ENCODE results near the gene APOBEC3B. TPM values are rescaled to one million over a fixed set of nuclear protein-coding genes. Genes with fewer than 3 reads are reported as not detected.
"Not testable (repeated sequence)": the region's sequence is repeated elsewhere in the genome, so short reads cannot be mapped to it uniquely, and the experiment has no call there.

Gene APOBEC3B
- total RNA-seq, 3 donors from 2014 or later (not counting 1 experiment from before 2014, with no cell fraction given) = 1.7 to 2.3 (median 2.2) TPM

- H3K9me3 ChIP-seq (ENCODE audit: control insufficient read depth, insufficient read depth, low read length) = no peaks in the 10 kb centered on the region
- intact Hi-C loops (cut with micrococcal nuclease) = no loop called here
- H3K27me3 ChIP-seq (ENCODE audit: control insufficient read depth, insufficient read depth, low read length) = no peaks in the 10 kb centered on the region
- 64% methylated on average over 5 of the region's 5 CpGs for WGBS (ENCODE audit: insufficient coverage)
- H3K27ac ChIP-seq (ENCODE audit: low read length) = no peak overlapping the region
- Mint-ChIP-seq H3K36me3 (no peaks in the 10 kb centered on the region), H3K9me3 (no peaks in the 10 kb centered on the region), H3K4me1 (peaks cover 21 to 25% of the 10 kb centered on the region in 2 donors), H3K27me3 (ENCODE audit: low read depth in 2 of 2) (peaks cover 31 to 76% of the 10 kb centered on the region in 2 donors), H3K4me3 (no peak overlapping the region), H3K27ac (no peak overlapping the region)
- TF ChIP-seq CTCF (IDR thresholded peaks at IDR 0.05) = no peak
- H3K4me1 ChIP-seq (ENCODE audit: control insufficient read depth, insufficient read depth, low read length) = peaks cover 26% of the 10 kb centered on the region
- H3K36me3 ChIP-seq (ENCODE audit: control insufficient read depth, insufficient read depth, low read length) = no peaks in the 10 kb centered on the region
- ATAC-seq (no peak), DNase-seq (no peak)
- H3K4me3 ChIP-seq (ENCODE audit: low read length) = no peak overlapping the region
Measured at GRCh38 chr22:38942702-38943101, 39.4 kb upstream of the APOBEC3B start.

GRCh38 chr22:38943201-38943600 lies 38.9 kb upstream of the APOBEC3B start:
- DNase-seq (no peak), ATAC-seq (peak in 1 of 3 donors; percentile 51)
- peaks cover 33 to 76% of the 10 kb centered on the region in 2 donors for H3K27me3 Mint-ChIP-seq (ENCODE audit: low read depth in 2 of 2)
- Histone ChIP-seq H3K27ac (ENCODE audit: low read length) (no peak overlapping the region), H3K36me3 (ENCODE audit: control insufficient read depth, insufficient read depth, low read length) (no peaks in the 10 kb centered on the region), H3K9me3 (ENCODE audit: control insufficient read depth, insufficient read depth, low read length) (no peaks in the 10 kb centered on the region), H3K4me1 (ENCODE audit: control insufficient read depth, insufficient read depth, low read length) (peaks cover 26% of the 10 kb centered on the region), H3K27me3 (ENCODE audit: control insufficient read depth, insufficient read depth, low read length) (no peaks in the 10 kb centered on the region), H3K4me3 (ENCODE audit: low read length) (no peak overlapping the region)
- H3K36me3 Mint-ChIP-seq = no peaks in the 10 kb centered on the region
- no peak for TF ChIP-seq CTCF (IDR thresholded peaks at IDR 0.05)
- peak overlapping the region in 1 of 2 donors; percentile 37 for H3K27ac Mint-ChIP-seq
- H3K9me3 Mint-ChIP-seq = no peaks in the 10 kb centered on the region
- WGBS (ENCODE audit: insufficient coverage) = 26% methylated on average over 9 of the region's 9 CpGs
- H3K4me3 Mint-ChIP-seq = peak overlapping the region; percentile 73
- peaks cover 21 to 25% of the 10 kb centered on the region in 2 donors for H3K4me1 Mint-ChIP-seq
- intact Hi-C loops (cut with micrococcal nuclease) = no loop called here

- no peaks in the 10 kb centered on the region for H3K9me3 Mint-ChIP-seq
- Histone ChIP-seq H3K27me3 (ENCODE audit: control insufficient read depth, insufficient read depth, low read length) (no peaks in the 10 kb centered on the region), H3K4me3 (ENCODE audit: low read length) (no peak overlapping the region), H3K9me3 (ENCODE audit: control insufficient read depth, insufficient read depth, low read length) (no peaks in the 10 kb centered on the region), H3K36me3 (ENCODE audit: control insufficient read depth, insufficient read depth, low read length) (no peaks in the 10 kb centered on the region), H3K4me1 (ENCODE audit: control insufficient read depth, insufficient read depth, low read length) (peaks cover 26% of the 10 kb centered on the region), H3K27ac (ENCODE audit: low read length) (no peak overlapping the region)
- peaks cover 27 to 71% of the 10 kb centered on the region in 2 donors for H3K27me3 Mint-ChIP-seq (ENCODE audit: low read depth in 2 of 2)
- no peak overlapping the region for H3K27ac Mint-ChIP-seq
- H3K36me3 Mint-ChIP-seq = no peaks in the 10 kb centered on the region
- H3K4me1 Mint-ChIP-seq = peaks cover 21 to 25% of the 10 kb centered on the region in 2 donors
- H3K4me3 Mint-ChIP-seq = peak overlapping the region; percentile 73
- 67% methylated on average over 3 of the region's 3 CpGs for WGBS (ENCODE audit: insufficient coverage)
- intact Hi-C loops (cut with micrococcal nuclease) = no loop called here
- DNase-seq (no peak), ATAC-seq (no peak)
- TF ChIP-seq CTCF (IDR thresholded peaks at IDR 0.05) = no peak
Measured at GRCh38 chr22:38943882-38944281, 38.3 kb upstream of the APOBEC3B start.

GRCh38 chr22:38944653-38945052 lies 37.5 kb upstream of the APOBEC3B start:
- Mint-ChIP-seq H3K9me3 (no peaks in the 10 kb centered on the region), H3K27ac (no peak overlapping the region), H3K27me3 (ENCODE audit: low read depth in 2 of 2) (peaks cover 22 to 63% of the 10 kb centered on the region in 2 donors), H3K36me3 (no peaks in the 10 kb centered on the region), H3K4me1 (peaks cover 21 to 25% of the 10 kb centered on the region in 2 donors), H3K4me3 (no peak overlapping the region)
- Histone ChIP-seq H3K27ac (ENCODE audit: low read length) (no peak overlapping the region), H3K27me3 (ENCODE audit: control insufficient read depth, insufficient read depth, low read length) (no peaks in the 10 kb centered on the region), H3K4me1 (ENCODE audit: control insufficient read depth, insufficient read depth, low read length) (peaks cover 26% of the 10 kb centered on the region), H3K36me3 (ENCODE audit: control insufficient read depth, insufficient read depth, low read length) (no peaks in the 10 kb centered on the region), H3K9me3 (ENCODE audit: control insufficient read depth, insufficient read depth, low read length) (no peaks in the 10 kb centered on the region), H3K4me3 (ENCODE audit: low read length) (no peak overlapping the region)
- DNase-seq (no peak), ATAC-seq (no peak)
- intact Hi-C loops (cut with micrococcal nuclease) = no loop called here
- WGBS (ENCODE audit: insufficient coverage) = 94% methylated on average over 7 of the region's 7 CpGs
- TF ChIP-seq CTCF (IDR thresholded peaks at IDR 0.05) = no peak

- H3K4me1 ChIP-seq (ENCODE audit: control insufficient read depth, insufficient read depth, low read length) = peaks cover 24% of the 10 kb centered on the region
- H3K36me3 ChIP-seq (ENCODE audit: control insufficient read depth, insufficient read depth, low read length); H3K4me3 Mint-ChIP-seq; H3K27ac ChIP-seq (ENCODE audit: low read length); H3K36me3 Mint-ChIP-seq; H3K9me3 Mint-ChIP-seq; ATAC-seq; H3K4me3 ChIP-seq (ENCODE audit: low read length); H3K27ac Mint-ChIP-seq; H3K9me3 ChIP-seq (ENCODE audit: control insufficient read depth, insufficient read depth, low read length); H3K27me3 ChIP-seq (ENCODE audit: control insufficient read depth, insufficient read depth, low read length); DNase-seq; intact Hi-C loops (cut with micrococcal nuclease): not testable (repeated sequence)
- peaks cover 21 to 25% of the 10 kb centered on the region in 2 donors for H3K4me1 Mint-ChIP-seq
- peaks cover 27 to 57% of the 10 kb centered on the region in 2 donors for H3K27me3 Mint-ChIP-seq (ENCODE audit: low read depth in 2 of 2)
Measured at GRCh38 chr22:38945706-38946338, 36.3 kb upstream of the APOBEC3B start.

Measured in natural killer cell (primary cell).